ENCODE results near the gene COPB2. TPM values are rescaled to one million over a fixed set of nuclear protein-coding genes. Genes with fewer than 3 reads are reported as not detected.

The COPB2 gene
- total RNA-seq, 1 experiment from 2014 or later = 156 TPM

GRCh38 chr3:139433089-139433488 lies 43.6 kb upstream of the COPB2 start:
- intact Hi-C loops (cut with micrococcal nuclease; ENCODE audit: unreplicated experiment) = no loop called here

GRCh38 chr3:139430493-139430892 lies 41.0 kb upstream of the COPB2 start:
- Histone ChIP-seq H3K4me3 (no peak overlapping the region), H3K9me3 (ENCODE audit: insufficient read depth, low read depth) (no peaks in the 10 kb centered on the region; the same call in 1 of the 2 replicates), H3K4me2 (no peak overlapping the region), H3K9me2 (ENCODE audit: insufficient read depth) (no peaks in the 10 kb centered on the region), H3K79me2 (ENCODE audit: low read depth) (no peaks in the 10 kb centered on the region), H3K27ac (no peak overlapping the region), H3F3A (ENCODE audit: insufficient read depth, low read depth) (peaks cover 3% of the 10 kb centered on the region; the same call in 1 of the 2 replicates), H3K4me1 (replicated peaks; ENCODE audit: insufficient read depth) (peaks cover 15% of the 10 kb centered on the region), H4K20me1 (ENCODE audit: insufficient read depth) (no peaks in the 10 kb centered on the region), H2AFZ (no peak overlapping the region), H3K27me3 (ENCODE audit: insufficient read depth, low read depth) (no peaks in the 10 kb centered on the region), H3K36me3 (ENCODE audit: low read depth) (no peaks in the 10 kb centered on the region)
- TF ChIP-seq EZH2 (IDR thresholded peaks at IDR 0.05; ENCODE audit: low read depth) = no peak
- TF ChIP-seq CTCF (conservative IDR thresholded peaks at IDR 0.05) = no peak
- ChIA-PET CTCF (no interaction called here), POLR2A (ENCODE audit: unreplicated experiment) (no interaction called here)
- intact Hi-C loops (cut with micrococcal nuclease; ENCODE audit: unreplicated experiment) = no loop called here
- DNase-seq = no peak
- BruUV-seq (replicated peaks) = no TSS peak

More at GRCh38 chr3:139433089-139433488, 43.6 kb upstream of the COPB2 start:
- Histone ChIP-seq H2AFZ (no peak overlapping the region), H3K27me3 (ENCODE audit: insufficient read depth, low read depth) (no peaks in the 10 kb centered on the region), H3K4me1 (replicated peaks; ENCODE audit: insufficient read depth) (peaks cover 17% of the 10 kb centered on the region), H3K9me3 (ENCODE audit: insufficient read depth, low read depth) (no peaks in the 10 kb centered on the region; the same call in 1 of the 2 replicates), H3K4me3 (no peak overlapping the region), H3K9me2 (ENCODE audit: insufficient read depth) (no peaks in the 10 kb centered on the region), H3K4me2 (no peak overlapping the region), H3K36me3 (ENCODE audit: low read depth) (no peaks in the 10 kb centered on the region), H3K27ac (no peak overlapping the region), H3K79me2 (ENCODE audit: low read depth) (no peaks in the 10 kb centered on the region), H3F3A (ENCODE audit: insufficient read depth, low read depth) (peaks cover 3% of the 10 kb centered on the region; the same call in 1 of the 2 replicates), H4K20me1 (ENCODE audit: insufficient read depth) (no peaks in the 10 kb centered on the region)
- ChIA-PET CTCF (no interaction called here), POLR2A (ENCODE audit: unreplicated experiment) (no interaction called here)
- TF ChIP-seq CTCF (conservative IDR thresholded peaks at IDR 0.05) (no peak), EZH2 (IDR thresholded peaks at IDR 0.05; ENCODE audit: low read depth) (no peak)
- no TSS peak for BruUV-seq (replicated peaks)
- DNase-seq = no peak

GRCh38 chr3:139427283-139428060 lies 38.0 kb upstream of the COPB2 start:
- Histone ChIP-seq H3K4me1 (replicated peaks; ENCODE audit: insufficient read depth) (no peaks in the 10 kb centered on the region), H2AFZ (no peak overlapping the region), H3K36me3 (ENCODE audit: low read depth) (no peaks in the 10 kb centered on the region), H3K4me2 (no peak overlapping the region), H3K27me3 (ENCODE audit: insufficient read depth, low read depth) (no peaks in the 10 kb centered on the region), H3K79me2 (ENCODE audit: low read depth) (no peaks in the 10 kb centered on the region), H3K4me3 (no peak overlapping the region), H3K9me3 (ENCODE audit: insufficient read depth, low read depth) (no peaks in the 10 kb centered on the region; the same call in 1 of the 2 replicates), H3K9me2 (ENCODE audit: insufficient read depth) (no peaks in the 10 kb centered on the region), H3F3A (ENCODE audit: insufficient read depth, low read depth) (no peaks in the 10 kb centered on the region), H4K20me1 (ENCODE audit: insufficient read depth) (no peaks in the 10 kb centered on the region), H3K27ac (no peak overlapping the region)
- intact Hi-C loops (cut with micrococcal nuclease; ENCODE audit: unreplicated experiment) = loop anchor here (1.0 to 10.0 kb wide), 4 partner anchors 35 to 1307 kb away; partner anchors contain the start of gene CLSTN2
- BruUV-seq (replicated peaks) = no TSS peak
- TF ChIP-seq CTCF (conservative IDR thresholded peaks at IDR 0.05) (peak; percentile 91), EZH2 (IDR thresholded peaks at IDR 0.05; ENCODE audit: low read depth) (no peak)
- ChIA-PET CTCF (interaction anchor here (0.7 to 2.1 kb wide), 2 partner anchors 135 to 510 kb away, joined by 3 to 11 read pairs; no protein-coding TSS in a partner anchor), POLR2A (ENCODE audit: unreplicated experiment) (no interaction called here)
- peak; percentile 12 to 66 for DNase-seq
